ENCODE measurements around the gene FBXO45. TPM values are rescaled to one million over a fixed set of nuclear protein-coding genes. Genes with fewer than 3 reads are reported as not detected.

Gene FBXO45, protein sequence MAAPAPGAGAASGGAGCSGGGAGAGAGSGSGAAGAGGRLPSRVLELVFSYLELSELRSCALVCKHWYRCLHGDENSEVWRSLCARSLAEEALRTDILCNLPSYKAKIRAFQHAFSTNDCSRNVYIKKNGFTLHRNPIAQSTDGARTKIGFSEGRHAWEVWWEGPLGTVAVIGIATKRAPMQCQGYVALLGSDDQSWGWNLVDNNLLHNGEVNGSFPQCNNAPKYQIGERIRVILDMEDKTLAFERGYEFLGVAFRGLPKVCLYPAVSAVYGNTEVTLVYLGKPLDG
- 27.3 and 47.2 TPM in 2 replicates for total RNA-seq

DNA sequence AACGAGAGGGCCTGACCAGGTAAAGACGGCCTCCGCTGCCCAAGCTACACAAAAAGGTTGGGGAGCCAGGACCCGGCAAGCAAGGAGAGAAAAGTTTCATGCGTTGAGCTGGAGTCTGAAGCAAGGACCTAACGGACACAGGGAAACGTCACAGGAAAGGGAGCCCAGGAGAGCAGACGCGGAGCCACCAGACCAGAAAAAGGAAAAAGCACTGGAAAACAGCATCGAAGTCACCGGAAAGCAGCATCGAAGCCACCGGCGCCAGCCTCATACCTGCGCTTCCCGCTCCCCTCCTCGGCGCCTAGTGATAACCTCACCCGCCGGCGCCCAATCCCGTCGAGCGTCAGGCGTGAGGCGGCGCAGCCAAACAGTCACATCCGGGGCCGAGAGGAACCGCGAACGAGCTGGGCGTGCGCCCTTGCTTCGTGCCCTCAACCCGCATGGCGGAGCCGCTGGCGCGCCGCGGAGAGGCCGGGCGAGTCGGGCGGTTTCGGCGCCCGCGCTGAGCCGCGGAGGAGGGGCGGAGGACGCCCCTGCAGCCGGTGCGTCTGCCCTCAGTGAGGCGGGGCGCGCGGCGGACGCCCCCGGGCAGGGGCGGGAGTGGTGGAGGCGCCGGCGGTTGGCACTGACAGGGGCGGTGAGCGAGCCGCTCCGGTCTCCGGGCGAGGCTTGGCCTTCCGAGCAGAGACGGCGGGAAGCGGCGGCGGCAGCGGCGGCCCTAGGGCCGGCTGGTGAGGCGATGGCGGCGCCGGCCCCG lies at the start of gene FBXO45, which contains the start of gene WDR53:
TSS of gene FBXO45 (plus strand) at position 415 of the 757 bp plus-strand sequence. CDS start at position 740, 325 bp downstream.
TSS of gene WDR53 (minus strand) at position 309 of the 757 bp plus-strand sequence. CDS start 7,079 bp downstream, outside the sequence.

Other genes with a start within 250 kb of the FBXO45 start
- 0.93 and 5.8 TPM in 2 replicates for gene TM4SF19, start 230.3 kb upstream of the FBXO45 start, total RNA-seq
- 18.8 and 29.3 TPM in 2 replicates for gene UBXN7, start 136.2 kb upstream of the FBXO45 start, total RNA-seq
- gene RNF168, start 64.9 kb upstream of the FBXO45 start, total RNA-seq, result 12.0 and 24.1 TPM in 2 replicates
- gene SMCO1, start 53.3 kb upstream of the FBXO45 start, total RNA-seq, result not detected in 2 replicates
- gene WDR53, start 106 bp upstream of the FBXO45 start, total RNA-seq, result 11.9 and 17.1 TPM in 2 replicates
- 0.07 TPM in 1 of 2 replicates, not detected in the other for gene NRROS, start 71.0 kb downstream of the FBXO45 start, total RNA-seq
- gene CEP19, start 143.6 kb downstream of the FBXO45 start, total RNA-seq, result 1.4 and 2.6 TPM in 2 replicates
- gene PIGX, start 143.7 kb downstream of the FBXO45 start, total RNA-seq, result 24.9 and 33.5 TPM in 2 replicates
- gene PAK2, start 171.2 kb downstream of the FBXO45 start, total RNA-seq, result 40.7 and 136 TPM in 2 replicates